Spleen (tissue), 11 donors: ENCODE measurements around the gene CHRM4. TPM values are rescaled to one million over a fixed set of nuclear protein-coding genes. Genes with fewer than 3 reads are reported as not detected.

ENCODE experiments used
- DNase-seq: peaks from one replicate; pipeline ENCODE4 v3.0.0-alpha.2; 2020
- H3K27ac ChIP-seq, 8 donors: fragments of 200-600 bp; sonication (generic) in 7 of 8; 1 replicate in 4 of 8; 2 replicates in 4 of 8; pipeline versions ENCODE4 v1.5.0 to v1.8.0; 2016 to 2021; ENCODE audit warnings: inconsistent platforms in 4 of 8, mild to moderate bottlenecking in 4 of 8, moderate library complexity in 1 of 8
- H3K27me3 ChIP-seq, 7 donors: fragments of 200-600 bp; sonication (generic) in 6 of 7; replicated peaks in 1 of 7; 1 replicate in 4 of 7; 2 replicates in 3 of 7; pipeline versions ENCODE4 v1.5.0 to v1.8.0; 2016 to 2021; ENCODE audit warnings: inconsistent platforms in 3 of 7, mild to moderate bottlenecking in 1 of 7
- H3K36me3 ChIP-seq, 6 donors: fragments of 200-600 bp; sonication (generic) in 5 of 6; 1 replicate in 4 of 6; 2 replicates in 2 of 6; pipeline versions ENCODE4 v1.5.0 to v1.8.0; 2016 to 2021; ENCODE audit warnings: inconsistent platforms in 2 of 6
- H3K4me1 ChIP-seq, 6 donors: fragments of 200-600 bp; sonication (generic) in 5 of 6; 1 replicate in 3 of 6; 2 replicates in 3 of 6; pipeline versions ENCODE4 v1.5.0 to v1.8.0; 2016 to 2021; ENCODE audit warnings: inconsistent platforms in 3 of 6
- H3K4me3 ChIP-seq, 8 donors: fragments of 200-600 bp; sonication (generic) in 7 of 8; 1 replicate in 4 of 8; 2 replicates in 4 of 8; pipeline versions ENCODE4 v1.5.0 to v1.8.0; 2016 to 2021; ENCODE audit warnings: inconsistent platforms in 4 of 8, mild to moderate bottlenecking in 4 of 8, moderate library complexity in 2 of 8
- H3K9me3 ChIP-seq, 8 donors: fragments of 200-600 bp; sonication (generic) in 7 of 8; 1 replicate in 4 of 8; 2 replicates in 4 of 8; pipeline versions ENCODE4 v1.5.0 to v1.8.0; 2016 to 2021; ENCODE audit warnings: inconsistent platforms in 4 of 8
- POLR2A ChIP-seq, 3 donors: fragments of 450-650 bp; IDR thresholded peaks; one replicate each; pipeline ENCODE4 v1.5.1; 2017; ENCODE audit warnings: antibody characterized with exemption in 3 of 3, mild to moderate bottlenecking in 1 of 3
- POLR2AphosphoS5 ChIP-seq, 3 donors: sonication (generic); formaldehyde crosslinking; IDR thresholded peaks; one replicate each; pipeline ENCODE4 v1.5.1; 2017; ENCODE audit warnings: antibody characterized with exemption in 3 of 3
- WGBS, 5 donors: extraction: QIAGEN DNeasy Blood & Tissue Kit in 3 of 5; methylation state at CpG; one replicate each; pipeline versions ENCODE4 v1.1.5 to v1.1.7; 2013 to 2018; 5-methylcytosine and 5-hydroxymethylcytosine counted together
- intact Hi-C: fragments of 100-400 bp; cut with DNase I; formaldehyde crosslinking; loops from one replicate; pipeline ENCODE4 v1.15.0; 2023; ENCODE audit warnings: low total_unique reads
- polyA plus RNA-seq, 3 donors: library from polyadenylated mRNA; stranded (reverse); fragments of 200-250 nt; gene quantifications; one replicate each; pipeline ENCODE4 v1.2.1, GENCODE V29; 2013
- total RNA-seq, 7 donors: library from RNA; depleted of rRNA in 3 of 7; stranded (reverse); fragments of >200 nt in 3 of 7; fragmentation: NEBNext Ultra II Directional in 4 of 7; extraction: Animal tissue kit (Norgen Biotek cat#: 25700) in 4 of 7; gene quantifications; one replicate each; pipeline versions ENCODE4 v1.1.0 to v1.2.1, GENCODE V29; 2016 to 2021
- TF ChIP-seq, protein P1 (sequence below), 11 experiments: fragments of 200-600 bp in 7 of 11; fragments of 450-650 bp in 4 of 11; sonication (generic) in 4 of 11; IDR thresholded peaks in 8 of 11; conservative IDR thresholded peaks in 3 of 11; 1 replicate in 7 of 11; 2 replicates in 4 of 11; pipeline versions ENCODE4 v1.4.0 to v1.8.0; 2016 to 2021; ENCODE audit warnings: antibody characterized with exemption in 11 of 11, inconsistent platforms in 4 of 11, mild to moderate bottlenecking in 1 of 11
- donor health status: healthy with polysubstance abuse.
- donor health status: DM: no; HTN: no; CAD: no; lungs with moderate emphysema.
- donor health status: DM: no; HTN: no; CAD: no.
- donor health status: Bipolar disorder and iron deficiency.
- donor health status: healthy.
- donor health status: DM: no; HTN: no; CAD: no.
- donor health status: DM: yes; HTN: yes; CAD: no.

The CHRM4 gene
- total and polyA plus RNA-seq, 10 donors, result 0.06 to 34.1 (median 3.3) TPM

DNA sequence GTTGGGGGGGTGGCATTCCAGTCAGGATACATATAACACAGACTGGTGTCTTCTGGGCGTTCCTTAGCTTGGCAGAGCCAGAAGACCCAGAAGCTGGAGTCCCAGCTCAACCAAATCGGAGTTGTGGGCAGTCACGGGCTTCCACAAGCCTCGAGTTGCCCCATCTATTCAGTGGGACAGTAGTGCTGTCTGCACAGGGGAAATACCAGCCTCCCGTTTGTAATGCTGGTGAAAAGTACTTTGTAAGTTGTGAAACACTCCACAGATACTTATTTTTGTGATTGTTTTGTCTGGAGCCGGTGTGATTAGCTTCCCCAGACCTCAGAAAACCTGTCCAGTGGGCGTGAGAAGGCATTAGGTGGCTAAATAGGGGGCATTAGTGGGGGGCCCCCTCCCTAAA lies 30.7 kb downstream of the CHRM4 start:
- WGBS, 5 donors, result 22 to 33% (median 26%) methylated on average over 6 to 7 of the region's 7 CpGs
- Histone ChIP-seq H3K36me3 (peaks cover 0 to 34% (median 7%) of the 10 kb centered on the region in 6 donors), H3K4me3 (peak overlapping the region in 7 of 8 donors; percentile 23 to 68 (median 34)), H3K4me1 (peaks cover 39 to 100% (median 69%) of the 10 kb centered on the region in 6 donors), H3K27ac (peak overlapping the region; percentile 77 to 94 (median 90)), H3K9me3 (no peaks in the 10 kb centered on the region), H3K27me3 (no peaks in the 10 kb centered on the region)
- intact Hi-C loops, result no loop called here
- TF ChIP-seq, protein P1, sequence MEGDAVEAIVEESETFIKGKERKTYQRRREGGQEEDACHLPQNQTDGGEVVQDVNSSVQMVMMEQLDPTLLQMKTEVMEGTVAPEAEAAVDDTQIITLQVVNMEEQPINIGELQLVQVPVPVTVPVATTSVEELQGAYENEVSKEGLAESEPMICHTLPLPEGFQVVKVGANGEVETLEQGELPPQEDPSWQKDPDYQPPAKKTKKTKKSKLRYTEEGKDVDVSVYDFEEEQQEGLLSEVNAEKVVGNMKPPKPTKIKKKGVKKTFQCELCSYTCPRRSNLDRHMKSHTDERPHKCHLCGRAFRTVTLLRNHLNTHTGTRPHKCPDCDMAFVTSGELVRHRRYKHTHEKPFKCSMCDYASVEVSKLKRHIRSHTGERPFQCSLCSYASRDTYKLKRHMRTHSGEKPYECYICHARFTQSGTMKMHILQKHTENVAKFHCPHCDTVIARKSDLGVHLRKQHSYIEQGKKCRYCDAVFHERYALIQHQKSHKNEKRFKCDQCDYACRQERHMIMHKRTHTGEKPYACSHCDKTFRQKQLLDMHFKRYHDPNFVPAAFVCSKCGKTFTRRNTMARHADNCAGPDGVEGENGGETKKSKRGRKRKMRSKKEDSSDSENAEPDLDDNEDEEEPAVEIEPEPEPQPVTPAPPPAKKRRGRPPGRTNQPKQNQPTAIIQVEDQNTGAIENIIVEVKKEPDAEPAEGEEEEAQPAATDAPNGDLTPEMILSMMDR (IDR thresholded peaks at IDR 0.05 in 8 of 11, conservative IDR thresholded peaks at IDR 0.05 in 3 of 11), result no peak
- TF ChIP-seq POLR2A (IDR thresholded peaks at IDR 0.05) (no peak), POLR2AphosphoS5 (IDR thresholded peaks at IDR 0.05) (no peak)
- DNase-seq, result no peak

DNA sequence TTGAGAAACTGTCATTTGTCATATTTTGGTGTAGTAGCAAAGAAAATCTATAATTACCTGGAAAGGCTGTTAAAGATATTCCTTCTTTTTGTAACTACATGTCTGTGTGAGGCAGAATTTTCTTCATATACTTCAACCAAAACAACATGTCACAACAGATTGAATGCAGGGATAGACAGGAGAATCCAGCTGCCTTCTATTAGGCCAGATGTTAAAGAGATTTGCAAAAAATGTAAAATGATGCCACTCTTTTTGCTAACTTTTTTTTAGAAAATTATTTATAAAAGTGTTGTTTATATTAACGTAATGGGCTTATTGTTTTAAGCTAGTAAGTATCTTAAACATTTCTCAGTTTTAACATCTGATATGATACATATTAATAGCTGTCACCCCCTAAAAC lies 31.6 kb downstream of the CHRM4 start:
- 73 to 91% (median 85%) methylated on average over 1 of the region's 1 CpG for WGBS, 5 donors
- intact Hi-C loops, result no loop called here
- TF ChIP-seq, protein P1 (IDR thresholded peaks at IDR 0.05 in 8 of 11, conservative IDR thresholded peaks at IDR 0.05 in 3 of 11), result no peak
- TF ChIP-seq POLR2AphosphoS5 (IDR thresholded peaks at IDR 0.05), result no peak
- Histone ChIP-seq H3K27ac (peak overlapping the region in 3 of 8 donors; percentile 15 to 93 (median 90)), H3K36me3 (peaks cover 0 to 30% (median 7%) of the 10 kb centered on the region in 6 donors), H3K9me3 (no peaks in the 10 kb centered on the region), H3K27me3 (no peaks in the 10 kb centered on the region), H3K4me1 (peaks cover 39 to 100% (median 69%) of the 10 kb centered on the region in 6 donors), H3K4me3 (no peak overlapping the region)
- no peak for DNase-seq

DNA sequence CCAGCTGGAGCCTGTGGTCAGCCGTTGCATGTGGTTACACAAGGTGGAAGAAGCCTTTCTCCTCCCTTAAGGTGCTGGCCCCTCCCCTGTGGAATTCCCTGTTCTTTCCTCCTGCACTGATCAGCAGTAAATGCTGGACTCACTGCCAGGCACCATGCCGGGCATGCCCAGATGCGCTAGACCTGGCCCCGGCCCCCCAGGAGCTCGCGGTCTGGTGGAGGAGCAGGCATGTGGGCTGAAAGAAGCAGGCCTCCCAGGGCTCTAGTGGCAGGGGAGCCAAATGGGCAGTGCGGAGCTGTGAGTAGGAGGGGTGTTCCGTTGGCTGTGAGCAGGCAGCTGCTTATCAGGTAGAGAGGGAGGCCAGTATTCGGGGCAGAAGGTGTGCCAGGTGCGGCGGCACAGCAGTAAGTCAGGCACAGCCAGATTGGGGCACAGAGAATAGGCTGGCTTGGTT lies 34.1 kb downstream of the CHRM4 start:
- peak; percentile 82 for DNase-seq
- Histone ChIP-seq H3K27ac (peak overlapping the region in 5 of 8 donors; percentile 34 to 78 (median 49)), H3K9me3 (no peaks in the 10 kb centered on the region), H3K36me3 (peaks cover 0 to 30% (median 7%) of the 10 kb centered on the region in 6 donors), H3K4me3 (no peak overlapping the region), H3K4me1 (peaks cover 32 to 100% (median 67%) of the 10 kb centered on the region in 6 donors), H3K27me3 (no peaks in the 10 kb centered on the region)
- intact Hi-C loops, result no loop called here
- no peak for TF ChIP-seq POLR2A (IDR thresholded peaks at IDR 0.05)
- peak in 1 of 3 donors; percentile 52 for TF ChIP-seq POLR2AphosphoS5 (IDR thresholded peaks at IDR 0.05)
- TF ChIP-seq, protein P1 (IDR thresholded peaks at IDR 0.05 in 8 of 11, conservative IDR thresholded peaks at IDR 0.05 in 3 of 11), result no peak
- 62 to 80% (median 72%) methylated on average over 8 to 11 of the region's 11 CpGs for WGBS, 5 donors

DNA sequence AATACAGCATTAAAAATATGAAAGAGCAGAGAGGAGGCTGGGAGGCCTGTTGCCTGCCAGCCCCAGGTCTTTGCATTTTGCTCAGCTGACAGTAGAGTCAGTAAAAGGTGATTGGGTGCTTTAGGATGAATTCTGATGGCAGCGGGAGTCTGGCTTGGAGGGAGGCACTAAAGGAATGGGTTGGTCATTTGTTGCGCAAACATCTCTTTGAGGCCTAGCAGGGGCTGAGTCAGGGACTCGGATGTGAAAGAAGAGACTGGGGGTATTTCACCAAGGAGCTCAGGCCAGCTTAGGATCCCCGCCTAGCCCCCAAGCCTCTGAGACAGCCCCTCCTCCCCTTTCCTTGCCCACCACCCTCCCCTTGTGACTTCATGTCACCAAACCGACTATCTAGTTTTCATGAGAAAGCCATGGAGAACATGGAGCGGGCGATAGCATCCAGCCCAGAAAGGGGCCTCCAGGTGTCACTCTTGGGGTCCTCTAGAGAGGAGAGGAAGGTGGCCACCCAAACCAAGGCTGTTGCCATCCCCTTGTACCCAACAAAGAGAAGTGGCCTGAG lies 34.6 kb downstream of the CHRM4 start:
- TF ChIP-seq POLR2AphosphoS5 (IDR thresholded peaks at IDR 0.05), result no peak
- TF ChIP-seq, protein P1 (IDR thresholded peaks at IDR 0.05 in 8 of 11, conservative IDR thresholded peaks at IDR 0.05 in 3 of 11), result no peak
- 46 to 75% (median 72%) methylated on average over 7 of the region's 7 CpGs for WGBS, 5 donors

More for the DNA sequence above, 34.6 kb downstream of the CHRM4 start:
- DNase-seq, result no peak
- no peaks in the 10 kb centered on the region for H3K27me3 ChIP-seq
- peaks cover 0 to 30% (median 7%) of the 10 kb centered on the region in 6 donors for H3K36me3 ChIP-seq
- H3K9me3 ChIP-seq, result no peaks in the 10 kb centered on the region
- H3K4me3 ChIP-seq, result no peak overlapping the region
- peaks cover 32 to 100% (median 67%) of the 10 kb centered on the region in 6 donors for H3K4me1 ChIP-seq
- intact Hi-C loops, result no loop called here
- peak overlapping the region in 4 of 8 donors; percentile 38 to 78 (median 58) for H3K27ac ChIP-seq
